Transverse colon (tissue), 4 donors: ENCODE data around the gene PYGL. TPM values are rescaled to one million over a fixed set of nuclear protein-coding genes. Genes with fewer than 3 reads are reported as not detected.

ENCODE experiments used
- DNase-seq: peaks from one replicate; pipeline ENCODE4 v3.0.0-alpha.2; 2019
- H3K27ac ChIP-seq, 4 donors: fragments of 200-600 bp; sonication (generic); 2 replicates each; pipeline ENCODE4 v1.5.1; 2016 to 2018; ENCODE audit warnings: inconsistent platforms in 4 of 4
- H3K27me3 ChIP-seq: fragments of 200-600 bp; sonication (generic); 2 replicates; pipeline ENCODE4 v1.5.1; 2017; ENCODE audit warnings: inconsistent platforms
- H3K36me3 ChIP-seq, 4 donors: fragments of 200-600 bp; sonication (generic); 2 replicates each; pipeline ENCODE4 v1.5.1; 2017 to 2019; ENCODE audit warnings: inconsistent platforms in 4 of 4
- H3K4me1 ChIP-seq, 4 donors: fragments of 200-600 bp; sonication (generic); 2 replicates each; pipeline ENCODE4 v1.5.1; 2017 to 2020; ENCODE audit warnings: inconsistent platforms in 4 of 4
- H3K4me3 ChIP-seq, 4 donors: fragments of 200-600 bp; sonication (generic); 1 replicate in 1 of 4; 2 replicates in 3 of 4; pipeline versions ENCODE4 v1.5.1 to v1.6.1; 2017 to 2019; ENCODE audit warnings: inconsistent platforms in 4 of 4
- H3K9me3 ChIP-seq, 2 donors: fragments of 200-600 bp; sonication (generic); 2 replicates each; pipeline ENCODE4 v1.5.1; 2017 to 2019; ENCODE audit warnings: inconsistent platforms in 2 of 2
- EP300 ChIP-seq: sonication (generic); formaldehyde crosslinking; IDR thresholded peaks from one replicate; pipeline ENCODE4 v1.6.1; 2017; ENCODE audit warnings: antibody characterized with exemption, low read depth
- POLR2A ChIP-seq: fragments of 450-650 bp; IDR thresholded peaks from one replicate; pipeline ENCODE4 v1.6.1; 2016; ENCODE audit warnings: antibody characterized with exemption, mild to moderate bottlenecking, moderate library complexity
- POLR2AphosphoS5 ChIP-seq, 3 donors: sonication (generic); formaldehyde crosslinking; IDR thresholded peaks; one replicate each; pipeline ENCODE4 v1.6.1; 2016; ENCODE audit warnings: antibody characterized with exemption in 3 of 3
- WGBS, 2 donors: methylation state at CpG; one replicate each; pipeline ENCODE4 v1.1.5; 2018; ENCODE audit warnings: low coverage in 1 of 2; 5-methylcytosine and 5-hydroxymethylcytosine counted together
- in situ Hi-C, 4 donors: fragments of 200-750 bp; cut with MboI; loops; one replicate each; pipeline versions ENCODE4 v1.15.0 to v1.15.1; 2017; ENCODE audit warnings: low sequenced_read_pairs in 3 of 4, low pct_ligation_motif_present in 1 of 4, low pct_unique_long_range_greater_than_20kb in 1 of 4
- intact Hi-C: fragments of 100-400 bp; cut with DNase I; formaldehyde crosslinking; loops from one replicate; pipeline ENCODE4 v1.15.1; 2023; ENCODE audit warnings: low total_unique reads
- total RNA-seq, 4 donors: library from RNA; depleted of rRNA; stranded (reverse); fragments of >200 nt; gene quantifications; one replicate each; pipeline ENCODE4 v1.1.0, GENCODE V29; 2016
- TF ChIP-seq, protein P1 (sequence below), 5 experiments: fragments of 200-600 bp in 3 of 5; fragments of 450-650 bp in 2 of 5; sonication (generic) in 3 of 5; IDR thresholded peaks; 1 replicate in 2 of 5; 2 replicates in 3 of 5; pipeline ENCODE4 v1.5.1; 2016 to 2017; ENCODE audit warnings: antibody characterized with exemption in 5 of 5, inconsistent platforms in 3 of 5, mild to moderate bottlenecking in 2 of 5, moderate library complexity in 1 of 5

Gene PYGL
- total RNA-seq, 4 donors from 2014 or later, result 10.8 to 51.8 (median 26.0) TPM

- in situ Hi-C loops (loop anchor here (10.0 to 25.0 kb wide), 4 partner anchors 257 to 832 kb away; partner anchors contain the start of gene TMX1 (in 1 of the 4)), intact Hi-C loops (loop anchor here (10.0 kb wide), 1 partner anchor 140 kb away; the partner anchor contains the start of gene TRIM9)
- no peak for DNase-seq
- peak overlapping the region; percentile 34 to 63 (median 47) for H3K27ac ChIP-seq
- no peaks in the 10 kb centered on the region for H3K36me3 ChIP-seq
- TF ChIP-seq, protein P1, sequence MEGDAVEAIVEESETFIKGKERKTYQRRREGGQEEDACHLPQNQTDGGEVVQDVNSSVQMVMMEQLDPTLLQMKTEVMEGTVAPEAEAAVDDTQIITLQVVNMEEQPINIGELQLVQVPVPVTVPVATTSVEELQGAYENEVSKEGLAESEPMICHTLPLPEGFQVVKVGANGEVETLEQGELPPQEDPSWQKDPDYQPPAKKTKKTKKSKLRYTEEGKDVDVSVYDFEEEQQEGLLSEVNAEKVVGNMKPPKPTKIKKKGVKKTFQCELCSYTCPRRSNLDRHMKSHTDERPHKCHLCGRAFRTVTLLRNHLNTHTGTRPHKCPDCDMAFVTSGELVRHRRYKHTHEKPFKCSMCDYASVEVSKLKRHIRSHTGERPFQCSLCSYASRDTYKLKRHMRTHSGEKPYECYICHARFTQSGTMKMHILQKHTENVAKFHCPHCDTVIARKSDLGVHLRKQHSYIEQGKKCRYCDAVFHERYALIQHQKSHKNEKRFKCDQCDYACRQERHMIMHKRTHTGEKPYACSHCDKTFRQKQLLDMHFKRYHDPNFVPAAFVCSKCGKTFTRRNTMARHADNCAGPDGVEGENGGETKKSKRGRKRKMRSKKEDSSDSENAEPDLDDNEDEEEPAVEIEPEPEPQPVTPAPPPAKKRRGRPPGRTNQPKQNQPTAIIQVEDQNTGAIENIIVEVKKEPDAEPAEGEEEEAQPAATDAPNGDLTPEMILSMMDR (IDR thresholded peaks at IDR 0.05), result peak; percentile 53 to 75 (median 55)
- TF ChIP-seq POLR2A, result no peak
- H3K9me3 ChIP-seq, result no peaks in the 10 kb centered on the region
- no peak overlapping the region for H3K4me3 ChIP-seq
- H3K4me1 ChIP-seq, result peaks cover 0 to 12% (median 2%) of the 10 kb centered on the region in 4 donors
- 22 to 25% methylated on average over 1 of the region's 1 CpG for WGBS, 2 donors
- H3K27me3 ChIP-seq, result no peaks in the 10 kb centered on the region
Measured at GRCh38 chr14:50954811-50955372, 10.6 kb upstream of the PYGL start.

GRCh38 chr14:50953502-50953901 lies 9.2 kb upstream of the PYGL start:
- H3K27me3 ChIP-seq, result no peaks in the 10 kb centered on the region
- intact Hi-C loops (loop anchor here (10.0 kb wide), 1 partner anchor 141 kb away; the partner anchor contains the start of gene TRIM9), in situ Hi-C loops (loop anchor here (10.0 to 25.0 kb wide), 4 partner anchors 259 to 834 kb away; partner anchors contain the start of gene TMX1 (in 1 of the 4))
- peaks cover 0 to 12% (median 2%) of the 10 kb centered on the region in 4 donors for H3K4me1 ChIP-seq
- no peak overlapping the region for H3K27ac ChIP-seq
- H3K36me3 ChIP-seq, result no peaks in the 10 kb centered on the region
- H3K9me3 ChIP-seq, result no peaks in the 10 kb centered on the region
- TF ChIP-seq POLR2AphosphoS5 (IDR thresholded peaks at IDR 0.05), result no peak
- TF ChIP-seq EP300, result no peak
- 90% methylated on average over 1 of the region's 1 CpG; no CpG with 5 or more reads in 1 of the 2 donors for WGBS, 2 donors
- DNase-seq, result no peak
- no peak overlapping the region for H3K4me3 ChIP-seq

DNA sequence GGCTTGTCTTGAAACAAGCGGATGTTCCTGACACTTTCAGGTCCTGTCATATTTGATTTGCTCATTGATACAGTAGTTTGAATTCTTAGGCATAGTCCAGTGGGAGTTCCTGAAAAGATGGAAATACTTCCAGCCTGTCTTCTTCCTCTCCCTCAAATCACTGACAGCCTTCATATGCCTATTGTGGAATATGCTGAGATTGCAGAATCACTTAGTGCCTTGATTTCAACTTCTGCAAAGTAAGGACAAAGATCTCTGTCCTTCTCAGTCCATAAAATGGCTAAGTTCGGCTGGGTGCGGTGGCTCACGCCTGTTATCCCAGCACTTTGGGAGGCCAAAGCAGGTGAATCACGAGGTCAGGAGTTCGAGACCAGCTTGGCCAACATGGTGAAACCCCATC lies 6.7 kb upstream of the PYGL start:
- H3K4me3 ChIP-seq, result no peak overlapping the region
- no peaks in the 10 kb centered on the region for H3K9me3 ChIP-seq
- H3K4me1 ChIP-seq, result peaks cover 0 to 12% (median 2%) of the 10 kb centered on the region in 4 donors
- H3K36me3 ChIP-seq, result no peaks in the 10 kb centered on the region
- no peak for DNase-seq
- intact Hi-C loops (loop anchor here (10.0 kb wide), 1 partner anchor 144 kb away; the partner anchor contains the start of gene TRIM9), in situ Hi-C loops (loop anchor here (10.0 to 25.0 kb wide), 4 partner anchors 261 to 836 kb away; partner anchors contain the start of gene TMX1 (in 1 of the 4))
- TF ChIP-seq POLR2AphosphoS5 (IDR thresholded peaks at IDR 0.05) (no peak), EP300 (no peak)
- WGBS, 2 donors, result 87 to 90% methylated on average over 1 to 6 of the region's 6 CpGs
- no peak overlapping the region for H3K27ac ChIP-seq
- no peaks in the 10 kb centered on the region for H3K27me3 ChIP-seq

- no peak for DNase-seq
- WGBS, 2 donors, result 89 to 92% methylated on average over 2 of the region's 2 CpGs
- intact Hi-C loops (no loop called here), in situ Hi-C loops (no loop called here)
- H3K36me3 ChIP-seq, result no peaks in the 10 kb centered on the region
- TF ChIP-seq POLR2A (no peak), POLR2AphosphoS5 (IDR thresholded peaks at IDR 0.05) (no peak), EP300 (no peak)
- TF ChIP-seq, protein P1 (IDR thresholded peaks at IDR 0.05), result no peak
- no peak overlapping the region for H3K4me3 ChIP-seq
- H3K27me3 ChIP-seq, result no peaks in the 10 kb centered on the region
- peaks cover 0 to 8% (median 3%) of the 10 kb centered on the region in 4 donors for H3K4me1 ChIP-seq
- H3K27ac ChIP-seq, result no peak overlapping the region
- no peaks in the 10 kb centered on the region for H3K9me3 ChIP-seq
Measured at GRCh38 chr14:50948205-50948604, 3.9 kb upstream of the PYGL start.

DNA sequence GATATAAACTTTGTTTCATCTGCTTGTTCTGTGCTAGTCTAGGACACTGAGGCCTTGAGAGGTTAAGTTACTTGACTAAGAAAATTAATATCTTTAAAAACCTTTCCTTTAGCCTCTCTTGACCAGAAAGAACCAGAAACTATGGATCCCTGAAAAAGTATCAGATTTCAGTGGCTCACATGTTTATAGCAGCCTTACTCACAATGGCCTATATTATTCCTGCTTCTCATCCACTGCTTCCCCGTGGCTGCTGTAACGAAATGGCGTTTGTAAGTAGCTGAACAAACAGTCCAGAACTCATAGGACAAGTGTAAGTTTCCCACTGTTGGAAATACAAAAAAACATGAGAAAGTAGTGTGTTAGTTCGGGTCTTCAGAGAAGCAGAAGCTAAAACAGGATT lies 3.2 kb upstream of the PYGL start:
- H3K4me3 ChIP-seq, result no peak overlapping the region
- no peaks in the 10 kb centered on the region for H3K9me3 ChIP-seq
- H3K27ac ChIP-seq, result no peak overlapping the region
- DNase-seq, result no peak
- intact Hi-C loops (no loop called here), in situ Hi-C loops (no loop called here)
- TF ChIP-seq, protein P1 (IDR thresholded peaks at IDR 0.05), result no peak
- TF ChIP-seq POLR2AphosphoS5 (IDR thresholded peaks at IDR 0.05) (no peak), POLR2A (no peak), EP300 (no peak)
- H3K27me3 ChIP-seq, result no peaks in the 10 kb centered on the region
- H3K4me1 ChIP-seq, result peaks cover 0 to 8% (median 5%) of the 10 kb centered on the region in 4 donors
- WGBS, 2 donors, result 61 to 68% methylated on average over 4 of the region's 4 CpGs
- no peaks in the 10 kb centered on the region for H3K36me3 ChIP-seq
